Cardiac ventricle fibroblast (primary cell): ENCODE results near the gene HNRNPH3. TPM values are rescaled to one million over a fixed set of nuclear protein-coding genes. Genes with fewer than 3 reads are reported as not detected.

ENCODE experiments used
- total RNA-seq: library from RNA; depleted of rRNA; stranded (reverse); fragments of >200 nt; gene quantifications from 2 replicates; pipeline ENCODE4 v1.2.3, GENCODE V29; 2015

HNRNPH3 gene, protein sequence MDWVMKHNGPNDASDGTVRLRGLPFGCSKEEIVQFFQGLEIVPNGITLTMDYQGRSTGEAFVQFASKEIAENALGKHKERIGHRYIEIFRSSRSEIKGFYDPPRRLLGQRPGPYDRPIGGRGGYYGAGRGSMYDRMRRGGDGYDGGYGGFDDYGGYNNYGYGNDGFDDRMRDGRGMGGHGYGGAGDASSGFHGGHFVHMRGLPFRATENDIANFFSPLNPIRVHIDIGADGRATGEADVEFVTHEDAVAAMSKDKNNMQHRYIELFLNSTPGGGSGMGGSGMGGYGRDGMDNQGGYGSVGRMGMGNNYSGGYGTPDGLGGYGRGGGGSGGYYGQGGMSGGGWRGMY
- 16.6 and 18.2 TPM in 2 replicates for total RNA-seq

DNA sequence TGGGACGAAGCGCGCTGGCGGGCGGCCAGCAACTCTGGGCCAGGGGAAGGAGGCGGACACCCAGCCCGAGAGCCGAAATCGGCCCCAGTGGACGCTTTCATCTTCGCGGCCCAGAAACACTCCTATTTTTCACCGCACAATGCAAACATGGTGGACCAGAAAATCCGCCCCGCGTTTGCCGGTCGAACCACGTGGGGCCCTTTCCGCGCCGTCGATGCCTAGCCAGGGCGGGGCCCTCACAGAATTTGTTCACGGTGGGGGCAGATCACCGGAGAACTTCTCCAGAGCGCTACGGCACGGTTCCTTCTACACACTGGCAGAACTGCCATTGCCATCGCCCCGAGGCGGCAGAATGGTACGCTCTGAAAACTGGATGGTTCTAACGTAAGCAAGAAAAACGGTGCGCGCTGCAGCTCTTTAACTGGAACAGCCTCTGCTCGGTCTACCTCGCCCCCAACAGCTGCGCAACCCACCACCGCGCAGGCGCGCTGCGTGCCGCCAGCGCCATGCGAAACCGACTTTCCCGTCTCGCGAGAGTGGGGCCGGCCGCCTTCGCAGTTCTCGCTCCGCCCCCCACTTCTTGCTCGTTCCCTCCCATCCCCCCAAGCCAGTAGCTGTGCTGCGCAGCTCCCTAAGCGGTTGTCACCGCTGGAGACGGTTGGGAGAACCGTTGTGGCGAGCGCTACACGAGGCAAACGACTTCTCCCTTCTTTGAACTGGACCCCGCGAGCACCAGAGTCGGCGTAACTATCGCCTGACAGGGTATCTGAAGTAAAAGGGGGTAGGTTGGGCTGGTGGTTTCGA lies at the start of gene HNRNPH3:
TSS of gene HNRNPH3 (plus strand) at position 610 of the 804 bp plus-strand sequence. CDS start 5,158 bp downstream, outside the sequence.

DNA sequence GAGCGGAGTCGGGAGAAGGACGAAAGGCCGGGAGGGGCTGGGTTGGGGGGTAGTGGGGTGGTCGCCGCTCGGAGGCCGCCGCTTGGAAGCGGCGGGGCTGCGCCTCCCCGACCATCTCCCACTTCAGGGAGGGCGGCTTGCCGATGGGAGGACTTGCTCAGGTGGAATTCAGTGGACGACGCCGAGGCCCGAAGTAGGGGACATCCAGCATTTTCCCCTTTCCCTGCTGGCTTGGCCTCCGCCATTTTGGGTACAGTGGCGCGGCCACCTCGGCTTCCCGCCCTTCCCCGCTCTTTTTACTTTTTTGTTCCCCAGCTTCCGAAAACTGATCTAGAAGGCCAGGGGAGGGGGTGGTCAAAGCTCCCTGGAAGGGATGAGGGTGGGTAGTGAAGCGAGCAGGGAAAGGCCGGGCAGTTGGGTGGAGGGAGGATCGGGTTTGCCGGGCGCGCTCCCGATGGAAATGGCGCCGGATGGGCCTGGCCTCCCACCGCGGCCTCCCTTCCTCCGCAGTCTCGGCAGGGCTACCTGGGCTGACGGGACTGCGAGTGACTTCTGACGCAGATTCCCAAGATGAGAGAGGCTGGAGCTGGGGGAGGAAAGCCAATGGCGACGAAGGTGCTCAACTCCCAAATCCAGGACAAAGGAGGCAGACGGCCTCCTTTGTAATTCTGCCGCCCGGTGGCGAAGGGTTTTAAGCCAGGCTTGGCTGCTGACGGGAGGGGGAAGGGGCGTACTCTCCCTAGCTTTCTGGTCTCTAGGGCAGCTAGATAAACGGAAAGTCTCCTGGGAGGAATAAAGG lies 594 bp downstream of the HNRNPH3 start, which contains the start of gene PBLD:
TSS of gene PBLD (minus strand) at position 670 of the 799 bp plus-strand sequence. CDS start 26,084 bp downstream, outside the sequence.

Other genes starting within 250 kb of the HNRNPH3 start
- 0.05 and 0.12 TPM in 2 replicates for gene MYPN, start 222.6 kb upstream of the HNRNPH3 start, total RNA-seq
- gene ATOH7, start 100.0 kb upstream of the HNRNPH3 start, total RNA-seq, result not detected in 2 replicates
- gene PBLD, start 864 bp downstream of the HNRNPH3 start, total RNA-seq, result 4.4 and 5.3 TPM in 2 replicates
- 11.5 and 12.0 TPM in 2 replicates for gene RUFY2, start 75.2 kb downstream of the HNRNPH3 start, total RNA-seq
- 2.3 and 2.4 TPM in 2 replicates for gene DNA2, start 139.9 kb downstream of the HNRNPH3 start, total RNA-seq
- 6.8 and 7.1 TPM in 2 replicates for gene SLC25A16, start 195.5 kb downstream of the HNRNPH3 start, total RNA-seq
- gene TET1, start 228.3 kb downstream of the HNRNPH3 start, total RNA-seq, result 3.1 and 3.6 TPM in 2 replicates